HepG2 (cell line): ENCODE data around the gene KDM5A. TPM values are rescaled to one million over a fixed set of nuclear protein-coding genes. Genes with fewer than 3 reads are reported as not detected.

ENCODE experiments used
- AKAP8 ChIP-seq: sonication (generic); formaldehyde crosslinking; IDR thresholded peaks from 2 replicates; pipeline ENCODE4 v1.5.1; 2020; ENCODE audit warnings: mild to moderate bottlenecking, missing genetic modification reagents
- ATM ChIP-seq: fragments of 450-650 bp; IDR thresholded peaks from 2 replicates; pipeline ENCODE4 v1.7.1; 2017; ENCODE audit warnings: mild to moderate bottlenecking, borderline replicate concordance
- CBX5 ChIP-seq: sonication (generic); formaldehyde crosslinking; IDR thresholded peaks from 2 replicates; pipeline ENCODE4 v1.4.0; 2020; ENCODE audit warnings: missing genetic modification reagents, borderline replicate concordance
- ELF4 ChIP-seq: sonication (generic); formaldehyde crosslinking; IDR thresholded peaks from 2 replicates; pipeline ENCODE4 v1.5.0; 2020; ENCODE audit warnings: missing genetic modification reagents, mild to moderate bottlenecking, moderate library complexity, borderline replicate concordance
- MED8 ChIP-seq: sonication (generic); formaldehyde crosslinking; IDR thresholded peaks from 2 replicates; pipeline ENCODE4 v1.8.1; 2023; ENCODE audit warnings: mild to moderate bottlenecking, missing genetic modification reagents; ENCODE audit not compliant: insufficient replicate concordance
- MEIS2 ChIP-seq: sonication (generic); formaldehyde crosslinking; IDR thresholded peaks from 2 replicates; pipeline ENCODE4 v1.9.0; 2021; ENCODE audit warnings: mild to moderate bottlenecking, missing genetic modification reagents
- PHF5A ChIP-seq: IDR thresholded peaks from one replicate; pipeline ENCODE4 v1.6.1; 2018; ENCODE audit warnings: low read depth, missing genetic modification reagents; ENCODE audit not compliant: unreplicated experiment
- WIZ ChIP-seq: sonication (generic); formaldehyde crosslinking; IDR thresholded peaks from 2 replicates; pipeline ENCODE4 v1.5.1; 2020; ENCODE audit warnings: mild to moderate bottlenecking, missing genetic modification reagents
- ZKSCAN5 ChIP-seq: sonication (generic); formaldehyde crosslinking; IDR thresholded peaks from 2 replicates; pipeline ENCODE4 v1.5.1; 2020; ENCODE audit warnings: mild to moderate bottlenecking, missing genetic modification reagents
- ZNF235 ChIP-seq: sonication (generic); formaldehyde crosslinking; IDR thresholded peaks from 2 replicates; pipeline ENCODE4 v1.8.1; 2023; ENCODE audit warnings: mild to moderate bottlenecking, missing genetic modification reagents, borderline replicate concordance
- ZNF407 ChIP-seq: sonication (generic); formaldehyde crosslinking; IDR thresholded peaks from one replicate; pipeline ENCODE4 v1.5.1; 2020; ENCODE audit warnings: mild to moderate bottlenecking, missing genetic modification reagents; ENCODE audit errors: not compliant biosample characterization
- ZNF441 ChIP-seq: sonication (generic); formaldehyde crosslinking; IDR thresholded peaks from 2 replicates; pipeline ENCODE4 v1.7.0; 2021; ENCODE audit warnings: missing genetic modification reagents, borderline replicate concordance
- polyA plus RNA-seq, 8 experiments: library from polyadenylated mRNA; depleted of rRNA in 3 of 8; stranded (reverse) in 7 of 8; unstranded in 1 of 8; fragments of >200 nt; fragmentation: Illumina TruSeq in 4 of 8; extraction: Trizol in 4 of 8; gene quantifications; 2 replicates each; pipeline versions ENCODE4 v1.2.1 to v1.2.3, GENCODE V29; 2011 to 2016; ENCODE audit warnings: low read depth in 4 of 8, missing spikeins in 1 of 8, mixed read lengths in 1 of 8; ENCODE audit not compliant: insufficient read depth in 1 of 8
- total RNA-seq, 5 experiments: library from RNA; depleted of rRNA; stranded (reverse); fragments of >200 nt; fragmentation: Illumina TruSeq; extraction: Trizol; gene quantifications; 2 replicates each; pipeline ENCODE4 v1.2.3, GENCODE V29; 2016; ENCODE audit warnings: low read depth in 1 of 5

Gene KDM5A
- total and polyA plus RNA-seq, 2 of the 13 experiments (the other 11 are each of a cell fraction or from before 2014, with no cell fraction given) = 12.0 to 29.2 TPM

GRCh38 chr12:295132-295531 is 94.0 kb downstream of the KDM5A start (continued):
- TF ChIP-seq ZNF235 (no peak), AKAP8 (CRISPR knock-in tag) (no peak), ZNF441 (CRISPR knock-in tag) (no peak), CBX5 (CRISPR knock-in tag) (no peak), ZNF407 (no peak), MED8 (CRISPR knock-in tag) (no peak), WIZ (CRISPR knock-in tag) (no peak), PHF5A (CRISPR knock-in tag) (no peak), ATM (no peak), MEIS2 (CRISPR knock-in tag) (no peak), ELF4 (CRISPR knock-in tag) (no peak), ZKSCAN5 (CRISPR knock-in tag) (no peak)
